ENCODE data around the gene CD48. TPM values are rescaled to one million over a fixed set of nuclear protein-coding genes. Genes with fewer than 3 reads are reported as not detected.
"Not testable (repeated sequence)": the region's sequence is repeated elsewhere in the genome, so short reads cannot be mapped to it uniquely, and the experiment has no call there.

Gene CD48
- total and polyA plus RNA-seq, 8 donors, result 0.37 to 5.1 (median 1.1) TPM

GRCh38 chr1:160717306-160717705 is 5.7 kb upstream of the CD48 start:
- Histone ChIP-seq H3K27ac (no peak overlapping the region), H3K9me3 (no peaks in the 10 kb centered on the region), H3K36me3 (no peaks in the 10 kb centered on the region), H3K4me1 (no peaks in the 10 kb centered on the region), H3K27me3 (no peaks in the 10 kb centered on the region), H3K4me3 (no peak overlapping the region)
- ATAC-seq (no peak), DNase-seq (no peak), FAIRE-seq (no peak)
- 75 to 78% methylated on average over 5 of the region's 5 CpGs for WGBS, 2 donors
- no peak for TF ChIP-seq CTCF (IDR thresholded peaks at IDR 0.05)
- intact Hi-C loops (cut with DNase I), result no loop called here

- no peak overlapping the region for H3K27ac ChIP-seq
- no peak overlapping the region for H3K4me3 ChIP-seq
- H3K27me3 ChIP-seq, result no peaks in the 10 kb centered on the region
- intact Hi-C loops (cut with DNase I), result no loop called here
- ATAC-seq (no peak), DNase-seq (no peak), FAIRE-seq (no peak)
- no peak for TF ChIP-seq CTCF (IDR thresholded peaks at IDR 0.05)
- no peaks in the 10 kb centered on the region for H3K9me3 ChIP-seq
- H3K4me1 ChIP-seq, result no peaks in the 10 kb centered on the region
- no peaks in the 10 kb centered on the region for H3K36me3 ChIP-seq
- 92 to 95% methylated on average over 1 of the region's 1 CpG for WGBS, 2 donors
These were observed 4.4 kb upstream of the CD48 start for GRCh38 chr1:160716013-160716412.

DNA sequence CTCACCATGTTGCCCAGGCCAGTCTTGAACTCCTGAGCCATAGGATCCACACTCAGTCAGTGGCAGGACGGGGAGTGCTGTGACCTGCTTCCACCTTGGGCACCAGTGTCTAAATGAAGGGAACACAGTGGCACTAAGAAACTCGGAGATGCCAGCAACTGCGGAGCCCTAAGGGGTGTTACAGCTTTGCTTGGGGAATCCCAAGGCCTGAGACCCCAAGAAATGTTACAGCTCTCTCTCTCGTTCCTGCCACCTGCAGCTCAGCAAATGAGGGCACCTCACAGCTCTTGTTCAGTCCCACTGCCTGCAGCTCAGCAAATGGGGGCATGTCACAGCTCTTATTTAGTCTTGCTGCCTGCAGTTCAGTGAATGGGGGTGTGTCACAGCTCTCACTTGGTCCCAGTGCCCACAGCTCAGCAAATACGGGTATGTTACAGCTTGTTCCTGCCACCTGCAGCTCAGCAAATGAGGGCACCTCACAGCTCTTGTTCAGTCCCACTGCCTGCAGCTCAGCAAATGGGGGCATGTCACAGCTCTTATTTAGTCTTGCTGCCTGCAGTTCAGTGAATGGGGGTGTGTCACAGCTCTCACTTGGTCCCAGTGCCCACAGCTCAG is 2.5 kb upstream of the CD48 start:
- intact Hi-C loops (cut with DNase I); ATAC-seq; H3K4me1 ChIP-seq; H3K9me3 ChIP-seq; H3K27ac ChIP-seq; H3K27me3 ChIP-seq; H3K4me3 ChIP-seq; H3K36me3 ChIP-seq; DNase-seq; FAIRE-seq: not testable (repeated sequence)
- WGBS, 2 donors, result 62 to 68% methylated on average over 5 of the region's 5 CpGs

DNA sequence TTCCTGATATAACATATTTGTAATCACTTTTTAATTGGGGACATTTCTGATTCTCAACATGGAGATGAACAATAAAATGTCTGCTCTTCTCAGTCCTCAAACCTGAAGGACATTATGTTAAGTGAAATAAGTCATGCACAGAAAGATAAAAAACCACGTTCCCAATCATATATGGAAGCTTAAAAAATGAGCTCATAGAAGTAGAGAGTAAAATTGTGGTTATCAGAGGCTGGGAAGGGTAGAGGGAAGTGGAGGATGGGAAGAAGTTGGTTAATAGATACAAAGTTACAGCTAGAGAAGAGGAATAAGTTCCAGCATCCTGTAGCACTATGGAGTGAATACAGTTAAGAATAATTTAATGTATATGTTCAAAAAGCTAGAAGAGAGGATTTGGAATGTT is 1.5 kb upstream of the CD48 start:
- no peaks in the 10 kb centered on the region for H3K4me1 ChIP-seq
- FAIRE-seq (no peak), ATAC-seq (no peak), DNase-seq (no peak)
- WGBS, 2 donors, result 28 to 30% methylated on average over 1 of the region's 1 CpG
- H3K27ac ChIP-seq, result no peak overlapping the region
- TF ChIP-seq CTCF (IDR thresholded peaks at IDR 0.05), result no peak
- H3K36me3 ChIP-seq, result no peaks in the 10 kb centered on the region
- H3K9me3 ChIP-seq, result no peaks in the 10 kb centered on the region
- no peaks in the 10 kb centered on the region for H3K27me3 ChIP-seq
- no peak overlapping the region for H3K4me3 ChIP-seq
- intact Hi-C loops (cut with DNase I), result no loop called here

- H3K27ac ChIP-seq, result peak overlapping the region in 1 of 4 donors; percentile 12
- peak in 2 of 4 donors; percentile 69 to 73 for ATAC-seq
- WGBS, 2 donors, result 65 to 71% methylated on average over 5 of the region's 5 CpGs
- intact Hi-C loops (cut with DNase I); H3K36me3 ChIP-seq; H3K27me3 ChIP-seq; FAIRE-seq; H3K9me3 ChIP-seq; H3K4me1 ChIP-seq; H3K4me3 ChIP-seq: not testable (repeated sequence)
- DNase-seq, result peak in 1 of 6 donors; percentile 30
These were observed 981 bp upstream of the CD48 start for GRCh38 chr1:160712525-160713080.

DNA sequence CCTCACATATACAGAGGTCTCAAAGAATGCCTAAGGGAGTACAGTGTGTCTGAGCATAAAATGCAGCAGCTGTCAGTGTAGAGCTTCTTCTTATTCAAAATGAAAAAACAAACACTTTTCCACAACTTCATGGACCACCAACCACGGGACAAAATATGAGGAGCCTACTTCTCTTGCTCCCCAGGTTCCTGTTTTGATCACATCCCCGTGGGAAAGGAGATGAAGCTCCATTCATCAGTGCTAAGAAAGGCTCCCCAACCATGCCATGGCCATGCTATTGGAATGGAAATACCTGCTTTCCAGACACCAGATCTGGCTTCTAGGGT is 383 bp downstream of the CD48 start:
- no peaks in the 10 kb centered on the region for H3K36me3 ChIP-seq
- intact Hi-C loops (cut with DNase I), result no loop called here
- 42 to 43% methylated on average over 2 of the region's 2 CpGs for WGBS, 2 donors
- no peak for DNase-seq
- TF ChIP-seq CTCF (IDR thresholded peaks at IDR 0.05), result no peak
- no peaks in the 10 kb centered on the region for H3K27me3 ChIP-seq
- FAIRE-seq, result no peak
- ATAC-seq, result no peak
- no peak overlapping the region for H3K27ac ChIP-seq
- peak overlapping the region in 1 of 4 donors; percentile 17 for H3K4me3 ChIP-seq
- H3K4me1 ChIP-seq, result no peaks in the 10 kb centered on the region
- H3K9me3 ChIP-seq, result no peaks in the 10 kb centered on the region
